ENCODE measurements around the gene ZNF200.
A peak's percentile ranks its signal among the peaks of the same experiment; 100 is the strongest.
"Not testable (repeated sequence)": the region's sequence is repeated elsewhere in the genome, so short reads cannot be mapped to it uniquely, and the experiment has no call there.

Gene ZNF200

GRCh38 chr16:3234857-3235561 is at the start of gene ZNF200:
Gene ZNF200 (minus strand): TSS chr16:3235158. CDS start chr16:3233755, 1,403 bp downstream.
- peak; percentile 93 for DNase-seq

- DNase-seq, result no peak
These were observed 48.8 kb upstream of the ZNF200 start for GRCh38 chr16:3283543-3284447.

- DNase-seq, result peak; percentile 97
These were observed 48.0 kb upstream of the ZNF200 start, which contains the start of gene ZNF263 for GRCh38 chr16:3282730-3283542. Gene ZNF263 (plus strand): TSS chr16:3283491. CDS start chr16:3283819, 328 bp downstream.

- DNase-seq, result no peak
These were observed 47.3 kb upstream of the ZNF200 start for GRCh38 chr16:3282103-3282729.

- DNase-seq, result no peak
These were observed 46.4 kb upstream of the ZNF200 start for GRCh38 chr16:3281222-3281820.

- DNase-seq, result no peak
These were observed 41.7 kb upstream of the ZNF200 start for GRCh38 chr16:3276679-3277078.

GRCh38 chr16:3274947-3275346 is 40.0 kb upstream of the ZNF200 start:
- DNase-seq, result no peak

- no peak for DNase-seq
These were observed 39.5 kb upstream of the ZNF200 start for GRCh38 chr16:3274490-3274889.

GRCh38 chr16:3271281-3271680 is 36.3 kb upstream of the ZNF200 start:
- not testable (repeated sequence) for DNase-seq

- not testable (repeated sequence) for DNase-seq
These were observed 35.8 kb upstream of the ZNF200 start for GRCh38 chr16:3270718-3271117.

- DNase-seq, result no peak
These were observed 33.3 kb upstream of the ZNF200 start for GRCh38 chr16:3268294-3268693.

- peak; percentile 44 for DNase-seq
These were observed 32.0 kb upstream of the ZNF200 start for GRCh38 chr16:3266873-3267537.

- peak; percentile 98 for DNase-seq
These were observed 29.4 kb upstream of the ZNF200 start for GRCh38 chr16:3264137-3265036.

GRCh38 chr16:3262517-3262916 is 27.6 kb upstream of the ZNF200 start:
- DNase-seq, result no peak

GRCh38 chr16:3259836-3260235 is 24.9 kb upstream of the ZNF200 start:
- no peak for DNase-seq

- no peak for DNase-seq
These were observed 22.0 kb upstream of the ZNF200 start for GRCh38 chr16:3256866-3257465.

GRCh38 chr16:3256146-3256865 is 21.3 kb upstream of the ZNF200 start, which contains the start of gene MEFV:
Gene MEFV (minus strand): TSS chr16:3256633. CDS start chr16:3256587, 46 bp downstream.
- no peak for DNase-seq

GRCh38 chr16:3254309-3254708 is 19.4 kb upstream of the ZNF200 start:
- DNase-seq, result no peak

- DNase-seq, result no peak
These were observed 18.0 kb upstream of the ZNF200 start for GRCh38 chr16:3252967-3253366.
